ENCODE data around the gene GABRB1. TPM values are rescaled to one million over a fixed set of nuclear protein-coding genes. Genes with fewer than 3 reads are reported as not detected.

GABRB1 gene
- polyA plus RNA-seq, 2 of the 4 experiments (the other 2 are of a cell fraction) = not detected

DNA sequence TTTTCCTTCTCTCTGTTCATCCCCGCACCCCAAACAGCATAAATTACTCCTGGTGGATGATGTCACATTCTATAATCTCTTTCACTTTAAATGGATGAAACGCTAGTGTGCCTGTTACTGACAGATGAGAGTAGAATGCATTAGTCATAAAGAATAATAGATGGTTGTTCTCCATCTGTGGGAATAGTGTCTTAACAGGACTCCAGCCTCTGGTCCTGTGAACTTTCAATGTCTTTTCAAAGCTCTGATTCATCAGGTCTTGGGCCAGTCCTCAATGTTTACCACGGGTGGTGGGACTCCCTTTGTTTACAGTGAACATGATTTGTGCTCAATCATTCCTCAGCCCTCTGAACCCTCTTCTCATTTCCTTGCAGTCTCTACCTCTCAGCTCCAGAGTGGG is 182.6 kb downstream of the GABRB1 start:
- CTCF ChIA-PET = interaction anchor here (0.8 kb wide), 1 partner anchor 1742 kb away, joined by 3 read pairs; no protein-coding TSS in a partner anchor
- TF ChIP-seq RAD21 (conservative IDR thresholded peaks at IDR 0.05 in 1 of 2, IDR thresholded peaks at IDR 0.05 in 1 of 2) (no peak), HOXB5 (CRISPR knock-in tag; IDR thresholded peaks at IDR 0.05) (no peak), KDM1A (IDR thresholded peaks at IDR 0.05; ENCODE audit: low read depth) (no peak), EHMT2 (IDR thresholded peaks at IDR 0.05; ENCODE audit: low read depth) (no peak), FOXS1 (CRISPR knock-in tag; IDR thresholded peaks at IDR 0.05) (no peak), FOSB (CRISPR knock-in tag; IDR thresholded peaks at IDR 0.05) (no peak)
- TF ChIP-seq, protein P1, sequence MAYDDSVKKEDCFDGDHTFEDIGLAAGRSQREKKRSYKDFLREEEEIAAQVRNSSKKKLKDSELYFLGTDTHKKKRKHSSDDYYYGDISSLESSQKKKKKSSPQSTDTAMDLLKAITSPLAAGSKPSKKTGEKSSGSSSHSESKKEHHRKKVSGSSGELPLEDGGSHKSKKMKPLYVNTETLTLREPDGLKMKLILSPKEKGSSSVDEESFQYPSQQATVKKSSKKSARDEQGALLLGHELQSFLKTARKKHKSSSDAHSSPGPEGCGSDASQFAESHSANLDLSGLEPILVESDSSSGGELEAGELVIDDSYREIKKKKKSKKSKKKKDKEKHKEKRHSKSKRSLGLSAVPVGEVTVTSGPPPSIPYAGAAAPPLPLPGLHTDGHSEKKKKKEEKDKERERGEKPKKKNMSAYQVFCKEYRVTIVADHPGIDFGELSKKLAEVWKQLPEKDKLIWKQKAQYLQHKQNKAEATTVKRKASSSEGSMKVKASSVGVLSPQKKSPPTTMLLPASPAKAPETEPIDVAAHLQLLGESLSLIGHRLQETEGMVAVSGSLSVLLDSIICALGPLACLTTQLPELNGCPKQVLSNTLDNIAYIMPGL (CRISPR knock-in tag; IDR thresholded peaks at IDR 0.05; ENCODE audit: borderline replicate concordance) = no peak
- Histone ChIP-seq H3K27ac (no peak overlapping the region), H3K4me3 (no peak overlapping the region), H3K9me3 (no peaks in the 10 kb centered on the region), H3K4me2 (no peak overlapping the region), H3K4me1 (no peaks in the 10 kb centered on the region)
- no peak for FAIRE-seq
- no peak for DNase-seq (ENCODE audit: low read depth in 1 of 2, low spot score in 1 of 2)
- POLR2A ChIA-PET = no interaction called here
- ATAC-seq = no peak
- WGBS (ENCODE audit: missing lambda C conversion rate) = 0% methylated on average over 3 of the region's 3 CpGs

DNA sequence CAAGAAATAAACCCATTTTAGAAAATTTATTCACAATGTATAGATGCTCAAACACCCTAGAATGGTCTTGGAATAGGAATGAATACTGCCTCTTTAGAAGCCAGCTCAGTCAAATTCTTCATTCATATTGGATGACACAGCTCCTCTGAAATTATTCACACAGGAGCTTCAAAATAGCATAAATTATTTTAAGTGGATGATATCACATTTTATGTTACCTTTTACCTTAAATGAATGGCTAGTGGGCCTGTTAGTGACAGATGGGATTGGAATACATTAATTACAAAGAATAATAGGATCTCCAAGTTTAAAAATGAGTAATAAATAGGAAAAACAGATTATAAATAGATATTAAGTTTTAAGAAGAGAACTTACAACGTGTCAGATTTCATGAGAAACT is 184.4 kb downstream of the GABRB1 start:
- CTCF ChIA-PET = no interaction called here

More for the DNA sequence above, 184.4 kb downstream of the GABRB1 start:
- no peak for ATAC-seq
- FAIRE-seq = no peak
- Histone ChIP-seq H3K4me1 (no peaks in the 10 kb centered on the region), H3K4me2 (no peak overlapping the region), H3K27ac (no peak overlapping the region), H3K9me3 (no peaks in the 10 kb centered on the region), H3K4me3 (no peak overlapping the region)
- 0% methylated on average over 1 of the region's 1 CpG for WGBS (ENCODE audit: missing lambda C conversion rate)
- POLR2A ChIA-PET = no interaction called here
- no peak for TF ChIP-seq NPAS2 (CRISPR knock-in tag; IDR thresholded peaks at IDR 0.05; ENCODE audit: borderline replicate concordance)
- TF ChIP-seq CTCF (IDR thresholded peaks at IDR 0.05) = no peak
- no peak for TF ChIP-seq ESRRA (IDR thresholded peaks at IDR 0.05; ENCODE audit: borderline replicate concordance, low read length)
- no peak for TF ChIP-seq MAZ (IDR thresholded peaks at IDR 0.05; ENCODE audit: borderline replicate concordance, low read depth, low read length)
- no peak for TF ChIP-seq CBX2 (IDR thresholded peaks at IDR 0.05; ENCODE audit: borderline replicate concordance, low read depth)
- no peak for TF ChIP-seq SMC3 (IDR thresholded peaks at IDR 0.05)
- TF ChIP-seq RAD21 (conservative IDR thresholded peaks at IDR 0.05 in 1 of 2, IDR thresholded peaks at IDR 0.05 in 1 of 2) = no peak
- TF ChIP-seq ZSCAN20 (CRISPR knock-in tag; IDR thresholded peaks at IDR 0.05) = no peak
- TF ChIP-seq JUNB (IDR thresholded peaks at IDR 0.05) = no peak
- TF ChIP-seq RFX5 (IDR thresholded peaks at IDR 0.05) = no peak
- TF ChIP-seq EHMT2 (IDR thresholded peaks at IDR 0.05; ENCODE audit: low read depth) = no peak
- TF ChIP-seq HOXB13 (CRISPR knock-in tag; IDR thresholded peaks at IDR 0.05; ENCODE audit: low read depth) = no peak
- no peak for TF ChIP-seq NR3C1 (IDR thresholded peaks at IDR 0.05)
- TF ChIP-seq ZFP36 (IDR thresholded peaks at IDR 0.05; ENCODE audit: borderline replicate concordance, partially characterized antibody) = no peak
- TF ChIP-seq CBX8 (IDR thresholded peaks at IDR 0.05) = no peak
- no peak for TF ChIP-seq HEYL (CRISPR knock-in tag; IDR thresholded peaks at IDR 0.05)
- TF ChIP-seq BHLHE40 (IDR thresholded peaks at IDR 0.05; ENCODE audit: low read depth, low read length) = no peak
- TF ChIP-seq TP53 (CRISPR knock-in tag; IDR thresholded peaks at IDR 0.05) = no peak
- TF ChIP-seq, protein P1 (CRISPR knock-in tag; IDR thresholded peaks at IDR 0.05; ENCODE audit: borderline replicate concordance) = no peak
- TF ChIP-seq MAFK (IDR thresholded peaks at IDR 0.05; ENCODE audit: partially characterized antibody) = no peak
- DNase-seq (ENCODE audit: low read depth in 1 of 2, low spot score in 1 of 2) = no peak
